Measurements from ENCODE around the gene NTPCR. TPM values are rescaled to one million over a fixed set of nuclear protein-coding genes. Genes with fewer than 3 reads are reported as not detected.

Gene NTPCR, protein sequence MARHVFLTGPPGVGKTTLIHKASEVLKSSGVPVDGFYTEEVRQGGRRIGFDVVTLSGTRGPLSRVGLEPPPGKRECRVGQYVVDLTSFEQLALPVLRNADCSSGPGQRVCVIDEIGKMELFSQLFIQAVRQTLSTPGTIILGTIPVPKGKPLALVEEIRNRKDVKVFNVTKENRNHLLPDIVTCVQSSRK
- total RNA-seq (10 to 100 TPM; 18.8 to 37.9 (median 24.1) TPM), polyA plus RNA-seq (10 to 100 TPM; 34.3 to 42.6 (median 40.9) TPM)
- long read RNA-seq, donor 1, full-length matches to known transcripts: 14 of 14 reads
- long read RNA-seq, donor 1, partial matches to known transcripts: 0 of 14 reads
- long read RNA-seq, donor 1, other reads (novel, unspliced or antisense): 0 of 14 reads
- long read RNA-seq, donor 2, full-length matches to known transcripts: 17 of 17 reads
- long read RNA-seq, donor 2, partial matches to known transcripts: 0 of 17 reads
- long read RNA-seq, donor 2, other reads (novel, unspliced or antisense): 0 of 17 reads

DNA sequence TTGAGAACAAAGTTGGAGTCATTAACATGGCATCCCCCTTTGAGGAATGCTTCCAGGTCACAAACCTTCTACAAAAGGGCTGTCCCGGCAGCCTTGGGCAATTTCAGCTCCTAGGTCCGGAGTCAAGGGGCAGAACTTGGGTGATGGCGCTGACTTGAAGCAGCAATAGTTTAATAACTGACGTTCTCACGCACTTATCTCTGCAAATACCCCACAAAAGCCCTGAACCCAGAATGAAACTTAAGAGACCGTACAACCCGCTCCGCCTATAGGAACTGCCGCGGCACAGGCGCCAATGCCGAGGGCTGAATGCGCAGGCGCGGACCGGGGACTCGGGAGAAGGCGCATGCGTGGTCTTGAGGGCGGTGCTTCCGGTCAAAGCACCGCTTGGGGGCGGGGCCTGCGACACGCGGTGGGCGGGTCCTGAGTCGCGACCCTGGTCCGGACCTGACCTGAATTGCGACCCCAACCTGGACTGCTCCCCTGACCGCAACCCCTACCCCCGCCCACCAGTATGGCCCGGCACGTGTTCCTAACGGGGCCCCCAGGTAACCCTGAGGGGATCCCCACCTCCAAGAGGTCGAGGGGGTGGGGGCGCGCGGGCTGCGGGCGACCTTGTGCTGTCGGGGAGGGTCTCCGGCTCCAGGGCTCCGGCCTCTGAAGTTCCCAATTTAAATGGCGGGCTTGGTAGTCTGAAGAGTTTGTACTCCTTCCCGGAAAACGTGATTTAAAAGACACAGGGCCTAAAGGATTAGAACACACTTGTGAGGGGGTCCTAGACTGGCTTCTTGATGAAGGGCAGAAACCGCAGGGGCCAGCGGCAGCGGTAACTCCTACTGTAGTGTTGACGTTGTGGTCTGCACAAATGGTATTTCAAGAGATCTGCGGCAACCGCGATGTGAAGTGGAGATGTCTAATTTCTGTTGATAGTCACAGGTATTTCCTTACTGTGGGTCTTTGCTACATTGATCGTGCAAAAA is at the start of gene NTPCR:
Gene NTPCR (plus strand): TSS at position 415 of the 980 bp plus-strand sequence. CDS start 100 bp downstream, at position 515.
- Histone ChIP-seq H3K4me1 (peaks cover 10 to 32% (median 28%) of the 10 kb centered on the region in 6 donors), H3K27ac (peak within 1 kb of the TSS; percentile 74 to 92 (median 84)), H3K4me3 (peak within 1 kb of the TSS; percentile 78 to 87 (median 84)), H3K36me3 (peaks cover 0 to under 1% (median 0%) of the 10 kb centered on the region in 6 donors), H3K9me3 (no peaks in the 10 kb centered on the region), H3K27me3 (replicated peaks in 1 of 7) (no peaks in the 10 kb centered on the region)
- TF ChIP-seq, protein P1, sequence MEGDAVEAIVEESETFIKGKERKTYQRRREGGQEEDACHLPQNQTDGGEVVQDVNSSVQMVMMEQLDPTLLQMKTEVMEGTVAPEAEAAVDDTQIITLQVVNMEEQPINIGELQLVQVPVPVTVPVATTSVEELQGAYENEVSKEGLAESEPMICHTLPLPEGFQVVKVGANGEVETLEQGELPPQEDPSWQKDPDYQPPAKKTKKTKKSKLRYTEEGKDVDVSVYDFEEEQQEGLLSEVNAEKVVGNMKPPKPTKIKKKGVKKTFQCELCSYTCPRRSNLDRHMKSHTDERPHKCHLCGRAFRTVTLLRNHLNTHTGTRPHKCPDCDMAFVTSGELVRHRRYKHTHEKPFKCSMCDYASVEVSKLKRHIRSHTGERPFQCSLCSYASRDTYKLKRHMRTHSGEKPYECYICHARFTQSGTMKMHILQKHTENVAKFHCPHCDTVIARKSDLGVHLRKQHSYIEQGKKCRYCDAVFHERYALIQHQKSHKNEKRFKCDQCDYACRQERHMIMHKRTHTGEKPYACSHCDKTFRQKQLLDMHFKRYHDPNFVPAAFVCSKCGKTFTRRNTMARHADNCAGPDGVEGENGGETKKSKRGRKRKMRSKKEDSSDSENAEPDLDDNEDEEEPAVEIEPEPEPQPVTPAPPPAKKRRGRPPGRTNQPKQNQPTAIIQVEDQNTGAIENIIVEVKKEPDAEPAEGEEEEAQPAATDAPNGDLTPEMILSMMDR (IDR thresholded peaks at IDR 0.05 in 8 of 11, conservative IDR thresholded peaks at IDR 0.05 in 3 of 11): peak in 6 of 11 experiments; percentile 24 to 36 (median 27)
- TF ChIP-seq POLR2A (IDR thresholded peaks at IDR 0.05) (no peak), POLR2AphosphoS5 (IDR thresholded peaks at IDR 0.05) (peak; percentile 89 to 92 (median 92))
- WGBS, 5 donors: 0 to 1% (median 1%) methylated on average over 30 to 56 of the region's 56 CpGs
- DNase-seq: peak; percentile 97
- intact Hi-C loops (cut with DNase I; ENCODE audit: low total_unique reads): loop anchor here (10.0 kb wide), 1 partner anchor 316 kb away; the partner anchor contains the start of gene SIPA1L2

DNA sequence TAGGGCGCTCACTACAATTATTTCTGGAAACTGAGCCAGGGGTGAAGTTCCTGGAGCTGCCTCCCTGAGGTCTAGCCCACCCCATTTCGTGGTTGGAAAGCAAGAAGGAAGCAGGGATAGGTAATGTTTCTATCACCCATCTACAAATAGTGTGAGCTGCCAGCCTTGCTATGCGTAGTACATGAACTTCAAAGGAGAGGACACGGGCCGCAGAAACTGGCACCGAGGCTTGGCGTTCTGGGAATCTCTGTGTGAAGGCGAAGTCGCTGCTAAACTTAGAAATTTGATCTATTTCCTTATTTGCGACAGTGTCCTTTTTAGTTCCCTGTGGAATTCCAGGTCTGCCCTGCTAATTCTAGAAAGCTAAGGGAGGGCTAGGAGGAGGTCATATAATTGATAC is 49.6 kb upstream of the NTPCR start:
- intact Hi-C loops (cut with DNase I; ENCODE audit: low total_unique reads): no loop called here
- H3K27ac ChIP-seq: no peak overlapping the region

DNA sequence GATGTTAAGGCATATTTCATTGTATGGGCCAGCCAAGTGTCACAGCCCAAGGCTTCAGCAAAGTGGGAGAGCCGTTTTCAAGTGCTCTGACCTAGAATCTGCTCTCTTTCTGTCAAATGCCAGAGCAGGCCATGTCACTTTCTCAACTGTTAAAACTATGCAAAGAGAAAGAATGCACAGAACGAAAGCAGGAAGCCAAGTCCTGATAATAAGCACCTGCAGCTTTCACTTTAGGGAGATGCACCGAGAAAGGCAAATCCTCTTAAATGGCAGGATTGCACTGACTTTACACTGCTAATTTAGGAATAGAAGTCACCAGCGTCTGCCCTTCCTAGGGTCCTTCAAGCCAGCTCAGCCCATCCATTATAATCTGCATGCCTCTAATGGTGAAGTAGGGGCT is 49.2 kb upstream of the NTPCR start:
- no peak overlapping the region for H3K27ac ChIP-seq
- intact Hi-C loops (cut with DNase I; ENCODE audit: low total_unique reads): no loop called here
- no peaks in the 10 kb centered on the region for H3K9me3 ChIP-seq
- no peak for DNase-seq
- 44 to 73% (median 47%) methylated on average over 4 of the region's 4 CpGs for WGBS, 5 donors
- peaks cover 0 to 13% (median 5%) of the 10 kb centered on the region in 6 donors for H3K4me1 ChIP-seq
- peaks cover 0 to 6% (median 0%) of the 10 kb centered on the region in 7 donors for H3K27me3 ChIP-seq (replicated peaks in 1 of 7)
- no peaks in the 10 kb centered on the region for H3K36me3 ChIP-seq
- no peak overlapping the region for H3K4me3 ChIP-seq
- no peak for TF ChIP-seq POLR2AphosphoS5 (IDR thresholded peaks at IDR 0.05)
- TF ChIP-seq, protein P1 (IDR thresholded peaks at IDR 0.05 in 8 of 11, conservative IDR thresholded peaks at IDR 0.05 in 3 of 11): no peak
- no peak for TF ChIP-seq POLR2A (IDR thresholded peaks at IDR 0.05)

More for the DNA sequence above, 49.6 kb upstream of the NTPCR start:
- no peaks in the 10 kb centered on the region for H3K36me3 ChIP-seq
- 54 to 83% (median 68%) methylated on average over 10 of the region's 10 CpGs for WGBS, 5 donors
- no peak overlapping the region for H3K4me3 ChIP-seq
- no peaks in the 10 kb centered on the region for H3K9me3 ChIP-seq
- DNase-seq: no peak
- TF ChIP-seq POLR2AphosphoS5 (IDR thresholded peaks at IDR 0.05) (no peak), POLR2A (IDR thresholded peaks at IDR 0.05) (no peak)
- TF ChIP-seq, protein P1 (IDR thresholded peaks at IDR 0.05 in 8 of 11, conservative IDR thresholded peaks at IDR 0.05 in 3 of 11): no peak
- H3K4me1 ChIP-seq: peaks cover 0 to 13% (median 5%) of the 10 kb centered on the region in 6 donors
- peaks cover 0 to 2% (median 0%) of the 10 kb centered on the region in 7 donors for H3K27me3 ChIP-seq (replicated peaks in 1 of 7)
